Prostate gland (tissue), 2 donors: ENCODE results near the gene PDSS2. TPM values are rescaled to one million over a fixed set of nuclear protein-coding genes. Genes with fewer than 3 reads are reported as not detected.
"Not testable (repeated sequence)": the region's sequence is repeated elsewhere in the genome, so short reads cannot be mapped to it uniquely, and the experiment has no call there.

Experiments used
- DNase-seq: peaks from one replicate; pipeline ENCODE4 v3.0.0-alpha.2; 2019; ENCODE audit warnings: low spot score
- H3K27ac ChIP-seq, 2 donors: fragments of 200-600 bp; sonication (generic); 2 replicates each; pipeline ENCODE4 v1.5.1; 2017 to 2019
- H3K27me3 ChIP-seq: fragments of 200-600 bp; sonication (generic); replicated peaks from 2 replicates; pipeline ENCODE4 v1.5.1; 2019; ENCODE audit not compliant: insufficient read depth
- H3K36me3 ChIP-seq, 2 donors: fragments of 200-600 bp; sonication (generic); 1 replicate in 1 of 2; 2 replicates in 1 of 2; pipeline versions ENCODE4 v1.5.1 to v1.8.1; 2017 to 2019
- H3K4me1 ChIP-seq: fragments of 200-600 bp; sonication (generic); replicated peaks from 2 replicates; pipeline ENCODE4 v1.5.1; 2019
- H3K4me3 ChIP-seq, 2 donors: fragments of 200-600 bp; sonication (generic); 2 replicates each; pipeline ENCODE4 v1.5.1; 2017 to 2019
- H3K9me3 ChIP-seq: fragments of 200-600 bp; sonication (generic); 2 replicates; pipeline ENCODE4 v1.5.1; 2017
- CTCF ChIP-seq, 4 experiments: fragments of 200-600 bp in 2 of 4; fragments of 450-650 bp in 2 of 4; sonication (generic) in 2 of 4; IDR thresholded peaks; 1 replicate in 3 of 4; 2 replicates in 1 of 4; pipeline ENCODE4 v1.5.1; 2016 to 2019; ENCODE audit warnings: antibody characterized with exemption in 4 of 4, mild to moderate bottlenecking in 2 of 4, moderate library complexity in 2 of 4
- POLR2A ChIP-seq: fragments of 450-650 bp; IDR thresholded peaks from one replicate; pipeline ENCODE4 v1.6.1; 2016; ENCODE audit warnings: antibody characterized with exemption, mild to moderate bottlenecking
- POLR2AphosphoS5 ChIP-seq: sonication (generic); formaldehyde crosslinking; IDR thresholded peaks from one replicate; pipeline ENCODE4 v1.6.1; 2017; ENCODE audit warnings: antibody characterized with exemption
- WGBS: methylation state at CpG from one replicate; pipeline ENCODE4 v1.1.5; 2018; 5-methylcytosine and 5-hydroxymethylcytosine counted together
- intact Hi-C: fragments of 100-400 bp; cut with DNase I; formaldehyde crosslinking; loops from one replicate; pipeline ENCODE4 v1.14.2; 2022
- total RNA-seq, 2 donors: library from RNA; depleted of rRNA; stranded (reverse); fragments of >200 nt; gene quantifications; one replicate each; pipeline ENCODE4 v1.1.0, GENCODE V29; 2016

The PDSS2 gene
- total RNA-seq, 2 donors from 2014 or later, result 12.7 to 35.3 TPM

- TF ChIP-seq POLR2A (no peak), POLR2AphosphoS5 (no peak), CTCF (IDR thresholded peaks at IDR 0.05) (no peak)
- WGBS, result 100% methylated on average over 1 of the region's 1 CpG
- Histone ChIP-seq H3K9me3 (no peaks in the 10 kb centered on the region), H3K4me3 (no peak overlapping the region), H3K4me1 (no peaks in the 10 kb centered on the region), H3K27ac (no peak overlapping the region), H3K36me3 (no peaks in the 10 kb centered on the region), H3K27me3 (no peaks in the 10 kb centered on the region)
- intact Hi-C loops, result no loop called here
- DNase-seq, result no peak
Observed at GRCh38 chr6:107374264-107374663, 85.1 kb downstream of the PDSS2 start.

DNA sequence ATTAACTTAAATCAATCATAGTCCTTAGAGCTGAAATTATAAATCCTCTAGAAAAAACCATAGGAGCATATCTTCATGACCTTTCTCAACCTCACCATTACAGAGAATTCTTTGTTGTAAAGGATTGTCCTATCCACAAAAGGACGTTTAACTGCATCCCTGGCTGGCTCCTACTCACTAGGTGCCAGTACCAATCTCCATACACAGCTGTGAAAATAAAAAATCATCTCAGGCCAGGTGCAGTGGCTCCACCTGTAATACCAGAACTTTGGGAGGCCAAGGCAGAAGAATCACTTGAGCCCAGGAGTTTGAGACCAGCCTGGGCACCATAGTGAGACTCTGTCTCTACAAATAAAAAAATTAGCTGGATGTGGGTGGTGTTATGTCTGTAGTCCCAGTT, 89.9 kb downstream of the PDSS2 start:
- no peaks in the 10 kb centered on the region for H3K36me3 ChIP-seq
- H3K4me1 ChIP-seq, result no peaks in the 10 kb centered on the region
- no peak for DNase-seq
- 47% methylated on average over 1 of the region's 1 CpG for WGBS
- no peaks in the 10 kb centered on the region for H3K27me3 ChIP-seq
- intact Hi-C loops, result no loop called here
- TF ChIP-seq CTCF (IDR thresholded peaks at IDR 0.05) (no peak), POLR2A (no peak), POLR2AphosphoS5 (no peak)
- H3K4me3 ChIP-seq, result no peak overlapping the region
- H3K27ac ChIP-seq, result no peak overlapping the region
- no peaks in the 10 kb centered on the region for H3K9me3 ChIP-seq

DNA sequence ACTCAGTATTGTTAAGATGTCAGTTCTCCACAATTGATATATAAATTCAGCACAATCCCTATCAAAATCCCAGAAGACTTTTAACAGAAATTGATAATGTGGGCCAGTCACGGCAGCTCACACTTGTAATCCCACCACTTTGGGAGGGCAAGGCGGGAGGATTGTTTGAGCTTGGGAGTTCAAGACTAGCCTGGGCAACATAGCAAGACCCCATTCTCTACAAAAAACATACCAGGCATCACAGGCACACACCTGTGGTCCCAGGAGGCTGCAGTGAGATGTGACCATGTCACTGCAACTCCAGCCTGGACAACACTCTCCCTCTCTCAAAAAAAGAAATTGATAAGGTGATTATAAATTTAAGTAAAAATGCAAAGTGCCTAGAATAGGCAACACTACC, 90.9 kb downstream of the PDSS2 start:
- Histone ChIP-seq H3K4me3 (no peak overlapping the region), H3K4me1 (no peaks in the 10 kb centered on the region), H3K27me3 (no peaks in the 10 kb centered on the region), H3K36me3 (no peaks in the 10 kb centered on the region), H3K27ac (no peak overlapping the region), H3K9me3 (no peaks in the 10 kb centered on the region)
- intact Hi-C loops, result no loop called here
- 96% methylated on average over 2 of the region's 2 CpGs for WGBS
- no peak for DNase-seq
- TF ChIP-seq POLR2AphosphoS5 (no peak), POLR2A (no peak), CTCF (IDR thresholded peaks at IDR 0.05) (no peak)

DNA sequence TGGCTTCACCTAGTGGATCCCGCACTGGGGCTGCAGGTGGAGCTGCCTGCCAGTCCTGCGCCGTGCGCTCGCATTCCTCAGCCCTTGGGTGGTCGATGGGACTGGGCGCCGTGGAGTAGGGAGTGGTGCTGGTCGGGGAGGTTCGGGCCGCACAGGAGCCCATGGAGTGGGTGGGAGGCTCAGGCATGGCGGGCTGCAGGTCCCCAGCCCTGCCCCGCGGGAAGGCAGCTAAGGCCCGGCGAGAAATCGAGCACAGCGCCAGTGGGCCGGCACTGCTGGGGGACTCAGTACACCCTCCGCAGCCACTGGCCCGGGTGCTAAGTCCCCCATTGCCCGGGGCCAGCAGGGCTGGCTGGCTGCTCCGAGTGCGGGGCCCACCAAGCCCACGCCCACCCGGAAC, 95.2 kb downstream of the PDSS2 start:
- H3K4me3 ChIP-seq, DNase-seq, H3K36me3 ChIP-seq, intact Hi-C loops, H3K9me3 ChIP-seq, H3K27me3 ChIP-seq, H3K4me1 ChIP-seq, H3K27ac ChIP-seq: not testable (repeated sequence)
- WGBS, result 99% methylated on average over 24 of the region's 26 CpGs

GRCh38 chr6:107361753-107362604, 97.4 kb downstream of the PDSS2 start:
- no peaks in the 10 kb centered on the region for H3K36me3 ChIP-seq
- no peaks in the 10 kb centered on the region for H3K27me3 ChIP-seq
- intact Hi-C loops, result no loop called here
- TF ChIP-seq CTCF (IDR thresholded peaks at IDR 0.05) (no peak), POLR2AphosphoS5 (no peak), POLR2A (no peak)
- H3K9me3 ChIP-seq, result no peaks in the 10 kb centered on the region
- no peak overlapping the region for H3K4me3 ChIP-seq
- WGBS, result 86% methylated on average over 5 of the region's 5 CpGs
- DNase-seq, result no peak
- no peaks in the 10 kb centered on the region for H3K4me1 ChIP-seq
- no peak overlapping the region for H3K27ac ChIP-seq
